ENCODE measurements around the gene GOLGA1.
"Not testable (repeated sequence)": the region's sequence is repeated elsewhere in the genome, so short reads cannot be mapped to it uniquely, and the experiment has no call there.

Gene GOLGA1

DNA sequence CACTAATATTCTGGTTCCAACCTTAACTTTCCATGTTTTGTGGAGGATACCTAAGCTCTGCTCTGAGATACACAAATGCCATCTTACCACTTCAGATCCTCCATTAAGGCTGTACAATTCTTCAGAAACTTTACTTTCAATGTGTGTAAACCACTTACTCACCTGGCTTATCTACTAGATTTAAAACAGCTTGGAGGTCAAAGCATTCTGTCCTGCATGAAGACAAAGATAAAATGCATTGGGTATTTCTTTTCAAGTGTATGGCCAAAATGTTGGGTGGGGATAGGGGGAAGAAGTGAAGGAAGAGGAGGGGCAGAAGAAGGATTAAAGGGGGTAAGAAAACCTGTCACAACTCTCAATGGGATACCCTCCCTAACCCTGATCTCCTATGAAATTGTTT lies 939 bp downstream of the GOLGA1 start:
- DNase-seq = no peak

DNA sequence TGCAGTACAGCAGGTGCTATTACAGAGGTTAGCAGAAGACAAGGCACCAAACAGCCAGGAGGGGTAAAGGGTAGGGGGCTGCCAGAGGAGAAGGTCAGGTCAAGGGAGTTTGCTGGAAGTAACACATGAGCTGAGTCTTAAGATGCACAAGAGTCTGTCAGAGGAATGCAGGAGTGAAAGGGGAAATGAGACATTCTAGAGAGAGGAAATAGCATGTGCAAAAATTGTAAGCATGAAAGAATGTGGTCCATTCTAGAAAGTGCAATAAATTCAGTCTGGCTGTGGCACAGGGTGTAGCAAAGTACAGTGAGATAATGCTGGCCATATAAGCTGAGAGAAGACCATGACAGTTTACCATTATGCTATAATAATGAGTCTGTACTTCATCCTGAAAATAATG lies 6.6 kb downstream of the GOLGA1 start:
- no peak for DNase-seq

DNA sequence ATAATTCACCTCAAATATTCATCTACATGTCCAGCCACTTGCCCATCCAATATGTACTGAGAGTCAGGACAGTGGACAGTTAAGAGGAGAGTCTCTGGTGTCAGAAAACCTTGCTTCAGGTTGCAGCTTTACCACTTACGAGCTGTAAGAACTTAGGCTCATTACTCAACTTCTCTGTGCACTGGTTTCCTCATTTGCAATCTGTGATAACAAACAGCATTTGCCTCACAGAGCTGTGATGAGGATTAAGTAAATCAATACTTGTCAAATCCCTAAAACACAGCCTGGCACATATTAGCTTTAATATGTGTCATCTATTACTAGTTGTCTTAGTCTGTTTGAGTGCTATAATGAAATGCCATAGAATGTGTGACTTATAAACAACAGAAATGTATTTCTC lies 8.6 kb downstream of the GOLGA1 start:
- DNase-seq = no peak

DNA sequence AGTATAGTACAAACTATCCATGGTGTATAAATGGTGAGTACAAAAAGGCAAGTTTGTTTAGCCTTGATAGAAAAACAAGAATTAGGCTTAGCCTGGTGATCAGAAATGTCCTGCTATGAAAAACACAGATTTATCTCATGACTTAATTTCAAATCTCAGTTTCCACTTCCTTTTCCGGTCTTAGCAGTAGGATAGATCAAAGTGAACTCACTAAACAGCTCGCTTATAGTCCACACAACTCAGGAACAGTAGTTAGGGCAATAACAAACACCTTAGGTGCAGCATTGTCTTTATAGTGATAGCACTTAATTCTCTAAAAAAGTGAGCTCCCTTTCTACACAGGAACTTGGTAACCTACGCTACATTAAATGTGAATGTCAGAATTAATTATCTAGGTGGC lies 11.4 kb downstream of the GOLGA1 start:
- no peak for DNase-seq

DNA sequence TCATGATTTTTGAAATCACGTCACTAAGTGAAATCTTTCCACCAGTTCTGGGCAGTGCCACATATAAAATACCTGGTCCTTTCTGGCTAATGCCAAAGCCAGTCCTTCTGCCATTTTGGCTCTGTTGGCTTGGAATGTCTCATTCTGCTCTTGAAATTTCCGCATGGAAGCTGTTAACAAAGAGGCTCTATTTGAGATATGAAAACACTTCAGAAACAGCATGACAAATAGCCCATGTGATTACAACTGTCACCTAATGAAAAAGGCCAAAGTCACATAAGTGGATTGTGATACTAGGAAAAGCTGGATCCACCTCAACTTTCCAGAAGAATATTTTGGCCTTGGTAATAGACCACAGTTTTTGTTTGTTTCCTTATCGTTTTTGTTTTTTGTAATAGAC lies 12.8 kb downstream of the GOLGA1 start:
- DNase-seq = no peak

DNA sequence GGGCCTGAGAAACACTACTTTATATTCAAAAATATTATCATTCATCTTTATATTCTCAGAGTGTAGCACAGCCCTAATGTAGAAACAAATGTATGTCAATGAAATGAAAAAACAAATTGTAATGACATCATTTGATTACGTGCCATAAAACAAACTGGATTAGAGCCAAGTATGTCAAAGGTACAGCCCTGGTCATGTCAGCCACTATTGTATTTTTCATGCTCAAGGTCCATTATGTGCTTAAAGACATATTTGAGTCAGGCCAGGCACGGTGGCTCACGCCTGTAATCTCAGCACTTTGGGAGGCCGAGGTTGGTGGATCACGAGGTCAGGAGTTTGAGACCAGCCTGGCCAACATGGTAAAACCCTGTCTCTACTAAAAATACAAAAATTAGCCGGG lies 20.5 kb downstream of the GOLGA1 start:
- DNase-seq = not testable (repeated sequence)

DNA sequence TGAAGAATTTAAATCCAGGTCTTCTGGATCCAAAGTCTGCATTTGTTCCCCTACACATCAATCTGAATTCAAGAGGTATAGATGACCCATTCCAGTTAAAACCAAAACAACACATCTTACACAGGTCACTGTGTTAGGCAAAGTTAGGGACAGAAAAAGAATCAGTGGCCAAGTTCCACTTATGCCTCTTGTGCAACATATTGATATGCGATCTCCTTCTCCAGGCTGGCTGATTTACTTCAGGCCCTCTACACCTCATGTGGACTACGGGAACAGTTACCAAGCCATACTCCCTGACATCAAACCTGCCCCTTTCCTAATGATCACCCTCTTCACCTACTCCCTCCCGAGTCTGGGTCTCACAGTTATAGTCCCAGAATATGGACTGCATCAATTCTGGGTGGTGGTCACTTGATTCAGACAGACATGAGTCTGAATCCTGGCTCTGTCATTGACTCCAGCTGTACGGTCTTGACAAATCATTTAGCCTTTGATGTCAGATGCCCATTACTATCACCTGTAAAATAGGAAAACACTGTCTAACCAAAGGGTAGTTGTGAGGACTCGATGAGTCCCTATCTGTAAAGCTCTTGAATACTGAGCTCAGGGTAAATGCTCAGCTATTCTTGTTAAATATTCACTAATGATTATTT lies 26.0 kb downstream of the GOLGA1 start:
- DNase-seq = no peak

DNA sequence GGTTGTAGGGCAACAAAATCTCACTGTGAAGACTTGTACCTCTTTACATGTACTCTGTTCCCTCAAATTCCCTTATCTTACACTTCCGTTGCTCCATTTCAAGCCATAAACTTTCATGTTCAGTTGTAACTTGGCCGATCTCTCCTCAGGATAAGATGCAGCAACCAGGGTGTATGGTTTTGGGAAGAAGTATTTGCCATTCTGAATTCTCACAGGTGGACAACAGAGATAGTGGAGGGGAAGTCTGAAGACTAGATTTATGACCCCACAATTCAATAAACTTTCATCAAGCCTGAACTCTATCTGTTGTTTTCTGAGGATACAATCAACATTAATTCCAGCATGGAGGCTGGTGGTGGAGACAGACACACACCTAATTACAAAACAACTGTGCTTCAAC lies 27.5 kb downstream of the GOLGA1 start:
- no peak for DNase-seq

DNA sequence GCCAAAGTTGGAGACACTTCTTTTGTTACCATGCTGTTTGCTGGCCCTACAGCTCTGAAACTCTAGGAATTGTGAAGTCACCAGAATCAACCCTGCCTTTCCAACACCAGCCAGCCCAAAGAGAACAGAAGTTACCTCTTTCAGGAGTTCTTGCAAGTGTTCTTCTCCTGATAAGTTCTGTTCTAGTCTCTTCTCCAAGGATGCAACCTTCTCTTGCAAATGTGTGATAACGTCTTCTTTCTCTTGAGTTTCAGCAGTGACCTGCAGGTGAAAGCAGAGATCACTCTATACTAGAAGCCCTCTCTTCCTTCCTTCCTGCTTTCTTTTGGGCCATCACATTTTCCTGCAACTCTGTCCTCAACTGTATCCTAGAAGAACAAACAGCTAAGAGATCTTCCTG lies 29.1 kb downstream of the GOLGA1 start:
- DNase-seq = no peak

DNA sequence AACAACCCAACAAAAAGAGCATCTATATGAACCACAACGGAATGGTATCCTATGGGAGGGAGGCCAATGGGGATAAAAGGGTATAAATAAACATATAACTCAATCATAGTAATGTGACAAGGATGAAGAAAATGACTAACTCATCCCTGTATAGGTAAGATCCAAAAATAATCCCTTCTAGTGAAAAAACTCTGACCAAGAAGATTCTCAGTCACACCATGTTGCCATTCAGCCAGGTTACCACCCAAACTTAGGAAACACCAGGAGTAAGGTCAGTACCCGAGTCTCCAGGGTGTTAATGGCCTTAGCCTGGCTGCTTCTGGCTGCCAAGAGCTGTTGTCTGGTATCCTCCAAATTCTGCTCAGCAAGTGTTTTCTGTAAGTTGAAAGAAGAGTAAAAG lies 32.8 kb downstream of the GOLGA1 start:
- DNase-seq = no peak

DNA sequence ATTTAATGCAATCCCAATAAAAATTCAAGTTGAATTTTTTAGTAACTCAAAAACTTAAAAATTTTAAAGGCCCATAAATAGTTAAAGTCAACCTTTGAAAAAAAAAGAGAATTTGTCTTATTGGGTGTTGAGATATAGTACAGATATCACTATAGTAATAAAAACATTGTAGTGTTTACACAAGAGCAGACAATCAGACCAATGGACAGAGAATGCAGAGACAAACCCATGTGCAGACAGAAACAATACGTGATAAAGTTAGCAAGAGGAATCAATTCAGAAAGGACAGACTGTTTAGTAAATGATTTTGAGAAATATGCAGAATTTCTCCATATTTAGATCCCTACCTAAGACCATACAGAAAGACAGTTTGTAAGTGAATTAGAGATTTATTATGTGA lies 33.9 kb downstream of the GOLGA1 start:
- DNase-seq = no peak

DNA sequence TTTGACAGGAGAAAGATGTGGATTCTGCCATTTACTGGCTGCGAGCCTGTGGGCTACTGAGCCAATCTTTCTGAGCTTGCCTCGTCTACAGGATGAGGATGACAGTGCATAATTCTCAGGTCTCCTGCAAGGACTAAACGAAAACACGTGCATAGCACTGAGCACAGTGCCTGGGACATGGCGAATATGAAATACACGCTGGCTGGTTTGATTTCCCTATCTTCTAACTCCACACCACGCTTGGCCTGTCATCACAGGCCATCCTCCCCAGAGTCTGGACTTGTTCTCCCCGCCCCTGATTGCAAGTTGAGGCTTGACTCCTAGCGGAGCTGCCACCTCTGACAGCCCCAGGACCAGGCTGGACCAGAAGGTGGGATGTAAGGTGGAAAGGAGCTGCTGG lies 41.0 kb downstream of the GOLGA1 start:
- no peak for DNase-seq

DNA sequence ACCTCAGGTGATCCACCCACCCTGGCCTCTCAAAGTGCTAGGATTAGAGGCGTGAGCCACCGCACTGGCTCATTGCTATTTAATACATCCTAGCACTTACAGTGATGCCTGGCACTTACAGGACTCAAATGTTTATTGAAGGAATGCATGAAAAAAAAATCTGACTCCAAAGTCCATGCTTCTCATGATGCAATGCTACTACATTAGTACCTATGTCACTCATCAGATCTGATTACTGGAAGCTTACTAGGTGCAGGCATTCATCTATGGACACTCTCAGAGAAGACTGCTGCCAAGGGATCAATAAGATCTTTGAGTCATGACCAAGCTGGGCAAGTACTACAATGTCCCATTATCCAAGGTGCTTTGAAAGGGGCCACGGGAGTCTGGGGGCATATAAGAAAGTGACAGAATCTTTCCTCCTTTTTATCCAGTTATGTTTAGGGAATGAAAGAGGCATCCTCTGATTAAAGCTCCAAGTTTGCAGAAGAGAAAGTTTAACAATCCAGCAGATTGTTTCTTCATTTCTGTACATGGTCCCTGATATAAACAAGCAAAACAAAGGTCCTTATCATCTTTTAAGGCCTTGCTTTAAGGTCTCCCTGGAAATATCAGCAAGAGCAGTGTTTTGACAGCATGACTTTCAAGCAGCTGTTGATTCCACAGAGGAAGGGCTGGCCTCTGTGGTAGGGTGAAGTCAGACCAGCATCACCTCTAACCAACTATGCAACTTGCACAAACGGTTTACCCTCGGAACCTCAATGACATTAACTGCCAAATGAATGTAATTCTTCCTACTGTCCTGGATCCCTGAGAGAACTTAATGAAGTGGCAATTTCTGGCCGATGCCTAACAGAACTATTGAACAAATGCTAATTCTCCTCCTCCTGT lies 43.1 kb downstream of the GOLGA1 start:
- no peak for DNase-seq

DNA sequence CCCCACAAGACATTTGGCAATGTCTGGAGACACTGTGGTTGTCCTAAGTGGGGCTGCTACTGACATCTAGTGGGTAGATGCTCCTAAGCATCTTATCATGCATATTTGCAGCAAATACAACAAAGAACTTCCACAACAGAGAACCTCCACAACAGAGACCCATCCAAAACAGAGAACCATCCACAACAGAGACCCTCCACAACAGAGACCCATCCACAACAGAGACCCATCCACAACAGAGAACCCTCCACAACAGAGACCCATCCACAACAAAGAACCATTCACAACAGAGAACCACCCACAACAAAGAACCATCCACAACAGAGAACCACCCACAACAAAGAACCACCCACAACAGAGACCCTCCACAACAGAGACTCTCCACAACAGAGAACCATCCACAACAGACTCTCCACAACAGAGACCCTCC lies 46.1 kb downstream of the GOLGA1 start:
- DNase-seq = peak; percentile 45

DNA sequence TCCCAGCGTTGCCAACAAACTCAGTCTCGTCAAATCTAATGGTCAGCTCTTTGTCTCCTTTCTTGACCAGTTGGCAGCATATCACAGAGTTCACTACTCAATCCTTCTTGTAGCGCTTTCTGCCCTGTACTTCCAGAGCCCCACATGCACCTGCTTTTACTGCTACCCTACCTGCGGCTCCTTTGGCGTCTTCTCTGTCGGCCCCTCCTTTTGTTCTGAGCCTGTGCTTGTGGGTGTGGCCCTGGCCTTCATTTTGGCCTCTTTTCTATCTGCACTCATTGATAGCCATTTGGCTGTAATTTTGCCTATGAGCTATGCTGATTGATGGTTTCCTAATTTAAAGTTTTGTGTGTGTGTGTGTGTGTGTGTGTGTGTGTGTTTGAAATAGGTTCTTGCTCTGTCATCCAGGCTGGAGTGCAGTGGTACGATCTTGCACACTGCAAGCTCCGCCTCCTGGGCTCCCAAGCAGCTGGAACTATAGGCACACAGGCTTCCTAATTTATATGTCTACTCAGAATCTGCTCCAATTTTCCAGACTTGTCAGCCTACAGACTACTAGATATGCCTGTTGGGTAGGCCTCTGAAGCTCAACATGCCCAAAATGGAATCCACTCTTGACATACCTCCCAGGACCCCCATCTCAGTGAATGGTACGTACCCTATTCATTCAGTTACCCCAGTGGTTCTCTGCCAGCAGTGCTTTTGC lies 46.7 kb downstream of the GOLGA1 start:
- peak; percentile 45 for DNase-seq

DNA sequence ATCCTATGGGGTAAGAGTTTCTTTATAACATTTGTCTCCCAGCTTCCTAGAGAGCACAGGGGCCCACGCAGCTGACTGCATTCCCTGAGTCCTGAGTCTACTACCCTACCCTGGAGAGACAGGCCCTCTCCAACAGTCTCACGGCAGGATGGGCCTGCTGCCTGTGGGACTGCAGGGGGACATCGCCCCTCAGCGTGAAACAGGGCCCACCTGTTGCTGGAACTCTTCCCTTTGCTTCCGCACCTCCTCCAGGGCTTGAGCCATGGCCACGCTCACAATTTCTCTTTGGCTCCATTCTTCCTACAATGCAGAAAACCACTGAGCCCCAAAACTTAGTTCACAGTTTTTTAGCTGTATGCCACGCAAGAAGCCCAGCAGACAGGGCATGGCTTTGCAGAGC lies 50.7 kb downstream of the GOLGA1 start:
- no peak for DNase-seq

DNA sequence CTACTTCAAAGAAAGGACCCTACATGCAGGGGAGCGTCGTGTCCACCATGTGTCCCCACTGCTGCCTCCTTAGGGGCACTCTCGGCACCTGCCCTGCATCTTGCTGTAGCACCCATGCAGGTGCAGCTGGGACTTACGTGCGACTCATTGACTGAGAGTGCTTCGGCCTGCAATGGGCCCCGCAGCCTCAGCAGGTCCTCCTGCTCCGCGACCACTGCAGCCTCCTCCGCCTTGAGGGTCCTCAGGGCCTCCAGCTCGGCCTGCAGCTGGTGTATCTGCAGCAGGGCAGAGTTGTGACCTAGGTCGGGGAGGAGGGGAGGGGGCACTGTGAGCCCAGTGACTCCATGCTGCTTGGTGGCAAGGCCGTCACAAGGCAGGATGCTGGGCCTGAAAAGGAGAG lies 51.9 kb downstream of the GOLGA1 start:
- no peak for DNase-seq

DNA sequence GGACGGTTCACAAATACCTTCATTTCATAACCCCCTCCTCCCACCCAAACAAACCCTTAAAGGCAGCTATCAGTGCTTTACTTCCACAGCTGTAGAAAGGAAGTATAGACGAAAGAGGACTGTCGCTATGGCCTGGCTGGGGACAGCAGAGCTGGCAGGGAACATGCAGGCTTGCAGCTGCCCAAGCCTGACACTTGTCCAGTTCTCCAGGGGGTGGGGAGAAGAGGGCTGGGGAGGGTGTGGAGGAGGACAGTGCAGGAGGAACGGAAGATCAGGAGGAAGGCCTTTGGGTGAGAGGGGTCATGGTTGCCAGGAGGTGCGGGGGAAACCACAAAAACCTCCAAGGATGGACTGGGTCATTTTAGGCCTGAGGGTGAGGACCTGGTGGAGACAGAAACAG lies 53.1 kb downstream of the GOLGA1 start:
- no peak for DNase-seq

DNA sequence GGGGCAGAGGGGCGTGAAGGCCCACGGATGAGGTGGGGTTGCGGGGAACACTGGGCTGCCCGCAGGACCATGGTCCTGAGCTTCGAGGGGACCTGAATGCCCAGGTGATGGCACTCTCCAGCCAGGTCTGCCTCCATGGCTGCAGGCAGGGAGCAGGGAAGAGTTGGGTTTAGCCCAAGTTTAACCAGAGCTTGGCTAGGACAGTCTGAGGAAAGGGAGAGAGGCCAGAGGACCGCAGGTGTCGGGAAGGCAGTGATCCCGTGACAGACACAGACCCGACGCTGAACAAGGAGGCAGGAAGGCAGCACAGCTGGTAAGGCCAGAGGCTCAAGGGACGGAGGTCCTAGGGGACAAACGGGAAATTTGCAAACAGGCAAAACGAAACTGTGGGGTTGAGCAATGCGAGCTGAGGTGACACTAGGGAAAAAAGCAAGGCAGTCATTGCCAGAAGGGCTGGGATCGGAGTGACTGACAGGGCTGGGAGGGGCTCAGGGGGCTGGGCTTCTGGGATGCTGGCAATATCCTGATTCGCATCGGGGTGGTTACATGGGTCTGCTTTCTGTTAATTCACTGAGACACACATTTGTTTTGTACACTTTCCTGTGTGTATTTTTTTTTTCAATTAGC lies 53.9 kb downstream of the GOLGA1 start:
- no peak for DNase-seq

DNA sequence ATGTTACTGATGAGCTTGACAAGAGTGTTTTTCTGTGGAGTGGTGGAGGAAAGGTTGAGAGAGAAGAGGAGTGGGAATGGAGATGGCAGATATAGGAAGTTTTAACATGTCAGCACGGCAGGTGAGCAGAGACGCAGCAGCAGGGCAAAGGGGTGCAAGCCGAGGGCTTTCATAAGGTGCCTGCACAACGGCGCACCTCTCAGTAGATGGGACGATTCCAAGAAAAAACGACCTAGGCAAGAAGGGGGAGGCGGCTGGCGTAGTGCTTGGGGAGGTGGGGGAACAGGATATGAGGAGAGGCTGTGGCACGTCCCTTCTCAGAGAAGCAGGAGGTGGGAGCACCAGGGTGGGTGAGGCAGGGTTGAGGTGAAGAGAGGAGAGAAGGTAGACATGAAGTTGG lies 54.4 kb downstream of the GOLGA1 start:
- no peak for DNase-seq

DNA sequence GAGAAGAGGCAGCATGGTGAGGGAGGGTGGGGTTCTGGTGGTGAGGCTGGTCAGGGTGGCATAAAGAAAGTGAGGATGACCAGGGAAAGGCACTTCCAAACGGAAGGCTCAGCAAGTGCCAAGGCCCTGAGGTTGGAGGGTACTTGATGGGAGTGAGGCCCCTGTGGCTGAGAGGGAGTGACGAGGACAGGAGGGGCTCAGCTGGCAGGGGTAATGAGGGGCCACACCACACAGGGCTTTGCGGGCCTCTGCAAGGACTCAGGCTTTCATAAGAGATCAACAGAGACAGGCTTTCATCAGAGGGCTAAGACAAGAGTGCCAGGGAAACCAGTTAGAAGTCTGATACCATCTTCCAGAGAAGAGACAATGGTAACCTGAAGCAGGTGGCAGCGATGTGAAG lies 55.3 kb downstream of the GOLGA1 start:
- no peak for DNase-seq

DNA sequence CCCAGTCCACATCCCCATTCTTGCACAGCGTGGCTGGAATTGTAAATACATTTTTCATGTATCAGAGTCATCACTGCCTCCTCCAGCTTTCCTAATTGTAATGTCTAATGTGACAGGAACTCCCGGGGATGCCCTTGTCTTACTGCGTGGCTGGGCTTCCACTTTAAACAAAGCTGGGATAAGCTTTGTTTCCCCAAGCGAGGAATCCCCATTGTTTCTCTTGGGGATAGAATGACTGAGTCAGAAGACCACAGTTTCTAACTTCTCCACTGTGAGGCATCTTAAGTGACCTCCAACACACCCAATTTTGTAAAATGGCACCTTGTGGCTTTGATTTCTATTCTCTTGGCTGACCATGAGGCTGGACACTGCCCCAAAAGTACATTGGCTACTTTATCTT lies 56.5 kb downstream of the GOLGA1 start:
- no peak for DNase-seq

DNA sequence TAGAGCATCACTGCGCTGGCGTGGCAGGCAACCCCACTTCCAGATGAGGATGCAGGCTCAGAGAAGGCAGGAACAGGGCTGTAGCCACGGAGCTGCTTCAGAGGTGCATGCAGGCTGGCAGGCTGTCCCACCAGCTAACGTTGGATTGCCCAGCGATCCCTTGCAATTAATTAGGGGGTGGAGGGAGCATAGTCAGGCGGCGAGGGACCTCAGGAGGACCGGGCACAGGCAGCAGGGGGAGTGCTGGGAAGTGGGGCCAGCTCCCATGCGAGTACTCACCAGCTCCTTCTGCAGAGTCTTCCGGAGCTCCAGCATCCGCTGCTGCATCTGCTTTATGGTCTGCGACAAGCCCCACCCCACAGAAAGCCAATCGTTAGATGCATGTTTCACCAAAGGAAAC lies 58.7 kb downstream of the GOLGA1 start:
- DNase-seq = no peak

Measured in activated T-cell treated with anti-CD3 and anti-CD28 coated beads, Interleukin-2, amount 50 U/mL, for 1 hour (primary cell).